HG02763 (cell line): ENCODE results near the gene SNX25.
"Not testable (repeated sequence)": the region's sequence is repeated elsewhere in the genome, so short reads cannot be mapped to it uniquely, and the experiment has no call there.

ENCODE experiments used
- ATAC-seq: cut with Tn5 transposase; IDR thresholded peaks from one replicate; pipeline ENCODE4 v1.9.1; 2021; ENCODE audit warnings: mild to moderate bottlenecking, moderate library complexity; ENCODE audit not compliant: unreplicated experiment

SNX25 gene

DNA sequence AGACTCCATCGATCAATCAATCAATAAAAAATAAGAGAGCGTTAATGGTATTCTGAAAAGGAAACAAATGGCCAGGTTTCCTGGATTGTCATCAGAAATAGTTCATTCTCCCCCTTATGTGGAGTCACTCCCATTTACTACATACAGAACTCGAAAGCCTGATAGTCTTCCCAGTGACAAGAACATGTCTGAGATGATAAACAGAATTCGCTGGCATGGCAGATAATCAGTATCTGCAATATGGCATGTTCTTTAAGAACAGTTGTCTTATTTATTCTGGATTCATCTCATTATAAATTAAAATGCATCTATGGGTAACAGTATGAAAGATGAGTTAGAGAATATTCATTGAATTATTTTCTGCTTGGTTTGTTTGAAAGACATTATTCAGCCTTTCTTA lies 124.9 kb downstream of the SNX25 start:
- no peak for ATAC-seq

DNA sequence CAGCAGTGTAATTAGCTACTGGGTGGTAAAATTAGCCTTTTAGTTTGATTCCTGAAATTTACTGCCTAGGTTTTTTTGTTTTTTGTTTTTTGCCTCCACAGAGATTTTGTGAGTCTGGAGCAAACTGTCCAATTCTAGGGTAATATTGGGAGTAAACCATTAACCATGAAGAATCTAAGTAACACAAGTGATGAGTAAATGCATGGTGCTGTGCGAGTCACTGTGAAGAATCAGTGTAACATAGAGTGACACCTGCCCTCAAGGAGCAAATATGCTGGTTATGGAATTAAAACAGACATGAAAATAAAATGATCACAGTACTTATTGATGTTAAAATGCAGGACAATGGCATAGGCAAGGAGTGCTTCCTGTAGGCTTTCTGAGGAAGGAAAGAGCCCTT lies 126.2 kb downstream of the SNX25 start:
- ATAC-seq = no peak

DNA sequence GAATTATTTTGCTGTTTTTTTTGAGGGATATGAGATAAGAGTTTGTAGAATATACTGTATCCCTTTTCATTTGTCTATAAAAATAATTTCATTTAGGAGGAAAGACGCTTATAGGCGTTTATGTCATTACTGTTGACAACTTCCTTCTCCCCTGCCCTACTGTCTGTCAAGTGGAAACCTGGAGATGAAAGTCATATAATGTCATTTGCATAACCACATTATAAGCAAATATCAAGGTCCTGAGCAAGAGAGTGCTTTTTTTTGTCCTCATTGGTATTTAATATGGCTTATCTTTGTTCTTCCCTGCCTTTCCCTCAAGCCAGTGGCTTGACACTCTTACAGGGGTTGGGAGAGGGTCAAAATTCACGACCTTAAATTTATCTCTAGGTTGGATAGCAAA lies 130.5 kb downstream of the SNX25 start:
- ATAC-seq = no peak

DNA sequence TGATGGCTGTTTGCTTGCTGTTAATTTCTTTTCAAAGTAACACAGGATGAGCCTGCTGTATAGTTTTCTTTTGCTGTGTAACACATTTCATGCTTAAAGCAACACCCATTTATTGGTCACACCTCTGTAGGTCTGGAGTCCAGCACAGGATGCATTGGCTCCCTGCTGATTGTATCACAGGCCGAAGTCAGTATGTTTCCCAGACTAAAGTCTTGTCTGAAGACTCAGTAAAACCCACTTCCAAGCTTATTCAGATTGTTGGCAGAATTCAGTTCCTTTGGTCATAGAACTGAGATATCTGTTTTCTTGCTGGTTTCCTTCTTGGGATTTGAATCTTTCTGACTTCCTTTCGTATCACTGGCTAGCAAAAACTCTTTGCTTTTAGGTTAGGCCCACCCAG lies 132.0 kb downstream of the SNX25 start:
- no peak for ATAC-seq

DNA sequence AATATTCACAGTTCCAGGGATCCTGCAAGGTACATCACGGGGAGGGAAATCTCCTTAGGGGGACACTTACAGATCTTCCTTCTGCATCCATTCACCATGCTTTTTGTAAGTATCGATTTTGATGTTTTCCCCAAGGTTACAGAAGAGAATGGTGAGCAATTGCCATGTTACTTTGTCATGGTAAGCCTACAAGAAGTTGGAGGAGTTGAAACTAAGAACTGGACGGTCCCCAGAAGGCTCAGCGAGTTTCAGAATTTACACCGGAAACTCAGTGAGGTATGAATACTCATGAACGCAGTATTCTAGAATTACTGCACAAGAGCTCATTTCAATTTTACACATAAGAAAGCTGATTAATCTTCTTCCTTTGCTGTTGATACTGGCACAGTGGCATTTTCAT lies 132.4 kb downstream of the SNX25 start:
- peak; percentile 57 for ATAC-seq

DNA sequence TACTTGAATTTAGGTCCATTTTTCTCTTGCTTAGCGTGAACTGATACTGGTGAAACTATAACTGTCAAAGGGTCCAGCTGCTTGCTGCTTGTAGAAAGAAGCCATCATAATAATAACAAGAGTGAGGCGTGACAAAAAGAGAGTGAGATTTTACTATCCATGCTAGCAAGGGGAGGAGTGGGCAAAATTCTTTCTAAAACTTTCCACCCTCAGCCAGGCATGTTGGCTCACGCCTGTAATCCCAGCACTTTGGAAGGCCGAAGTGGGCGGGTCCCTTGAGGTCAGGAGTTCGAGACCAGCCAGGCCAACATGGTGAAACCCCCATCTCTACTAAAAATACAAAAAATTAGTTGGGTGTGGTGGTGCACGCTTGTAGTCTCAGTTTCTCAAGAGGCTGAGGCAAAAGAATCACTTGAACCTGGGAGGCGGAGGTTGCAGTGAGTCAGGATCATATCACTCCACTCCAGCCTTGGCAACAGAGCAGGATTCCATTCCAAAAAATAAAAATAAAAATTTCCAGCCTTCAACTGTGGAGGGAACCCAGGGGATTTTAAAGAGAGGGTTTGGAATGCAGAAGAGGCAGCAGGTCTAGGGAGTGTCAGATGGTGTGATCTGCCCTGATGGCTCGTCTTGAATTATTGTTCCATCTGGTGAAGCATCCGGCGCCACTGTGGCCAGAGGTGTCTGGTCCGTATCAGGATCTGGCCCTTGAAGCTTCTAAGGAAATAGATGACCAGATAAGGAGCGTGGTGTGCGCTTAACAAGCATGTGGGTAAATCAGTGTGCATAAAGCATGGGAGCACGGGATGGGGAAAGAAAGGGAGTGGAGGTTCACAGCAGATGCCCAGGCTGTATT lies 134.6 kb downstream of the SNX25 start:
- ATAC-seq = no peak

DNA sequence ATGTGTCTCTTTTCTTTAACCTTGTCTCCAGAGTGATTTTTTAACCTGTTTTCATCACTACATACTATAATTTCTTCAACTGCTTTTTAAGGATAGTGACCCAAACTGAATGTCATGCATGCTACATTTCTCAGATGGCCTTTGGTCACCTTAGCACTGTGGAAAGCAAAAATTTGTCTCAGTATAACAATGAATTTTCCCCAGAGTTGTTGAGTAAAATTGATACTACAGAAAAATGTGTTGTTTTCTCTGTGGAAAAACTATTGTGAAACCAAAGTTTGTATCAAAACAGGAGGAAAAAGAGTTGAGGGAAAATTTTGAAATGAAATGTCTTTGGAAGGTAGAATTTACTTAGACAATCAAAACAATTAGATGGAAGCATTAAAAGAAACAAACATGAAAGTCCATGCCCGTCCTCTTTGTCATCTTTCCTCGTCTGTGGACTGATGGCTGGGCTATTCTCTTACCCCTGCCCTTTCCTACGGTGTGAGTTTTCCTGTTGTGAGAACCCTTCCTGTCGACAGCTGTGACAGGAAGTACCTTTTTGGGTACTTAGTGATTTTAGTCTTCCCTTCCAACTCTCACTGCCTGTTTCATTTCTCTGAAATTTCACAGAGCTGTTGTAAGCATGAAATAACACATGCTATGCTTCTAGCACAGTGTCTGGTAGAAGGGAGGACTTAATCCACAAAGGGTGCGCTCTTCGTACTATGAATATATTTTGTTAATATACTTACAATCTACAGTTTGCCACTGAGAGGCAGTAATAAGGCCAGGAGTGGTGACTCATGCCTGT lies 135.5 kb downstream of the SNX25 start:
- ATAC-seq = peak; percentile 59

DNA sequence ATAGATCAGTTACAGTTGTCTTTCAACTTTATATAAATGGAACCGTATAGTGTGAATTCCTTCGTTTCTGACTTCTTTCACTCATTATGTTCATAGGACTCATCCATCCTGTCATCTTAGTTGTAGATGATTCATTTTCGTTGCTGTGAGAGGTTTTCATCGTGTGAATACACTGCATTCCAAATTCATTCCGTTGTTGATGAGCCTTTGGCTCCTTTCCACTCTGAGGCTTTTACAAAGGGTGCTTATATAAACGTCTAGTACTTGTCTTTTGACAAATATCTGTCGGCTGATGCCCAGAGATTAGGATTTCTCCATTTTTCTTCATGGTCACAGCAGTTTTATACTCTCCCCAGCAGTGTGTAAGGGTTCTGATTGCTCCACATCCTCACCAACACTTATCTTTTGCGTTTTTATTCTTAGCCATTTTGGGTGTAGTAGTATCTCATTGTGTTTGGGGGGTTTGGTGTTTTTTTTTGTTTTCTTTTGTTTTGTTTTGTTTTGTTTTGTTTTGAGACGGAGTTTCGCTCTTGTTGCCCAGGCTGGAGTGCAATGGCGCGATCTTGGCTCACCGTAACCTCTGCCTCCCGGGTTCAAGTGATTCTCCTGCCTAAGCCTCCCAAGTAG lies 137.7 kb downstream of the SNX25 start:
- ATAC-seq = no peak

DNA sequence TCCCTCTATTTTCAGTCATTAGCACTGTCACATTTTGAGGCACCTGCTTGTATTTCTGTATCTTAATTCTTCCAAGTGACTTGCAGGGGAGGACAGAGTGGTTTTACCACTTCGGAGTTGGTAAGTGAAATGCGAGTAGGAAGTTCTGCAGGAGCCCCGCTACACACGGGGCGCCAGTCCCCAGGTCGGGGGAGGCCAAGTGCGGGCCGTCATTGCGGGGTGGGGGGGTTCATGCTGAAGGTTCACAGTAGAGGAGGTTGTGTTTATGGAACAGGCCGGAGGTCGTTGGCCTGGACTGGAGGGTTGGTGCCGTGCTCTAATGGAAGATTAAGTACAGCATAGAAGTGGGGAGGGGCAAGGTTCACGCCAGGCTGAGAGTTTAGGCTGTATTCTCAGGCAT lies 142.3 kb downstream of the SNX25 start:
- no peak for ATAC-seq

DNA sequence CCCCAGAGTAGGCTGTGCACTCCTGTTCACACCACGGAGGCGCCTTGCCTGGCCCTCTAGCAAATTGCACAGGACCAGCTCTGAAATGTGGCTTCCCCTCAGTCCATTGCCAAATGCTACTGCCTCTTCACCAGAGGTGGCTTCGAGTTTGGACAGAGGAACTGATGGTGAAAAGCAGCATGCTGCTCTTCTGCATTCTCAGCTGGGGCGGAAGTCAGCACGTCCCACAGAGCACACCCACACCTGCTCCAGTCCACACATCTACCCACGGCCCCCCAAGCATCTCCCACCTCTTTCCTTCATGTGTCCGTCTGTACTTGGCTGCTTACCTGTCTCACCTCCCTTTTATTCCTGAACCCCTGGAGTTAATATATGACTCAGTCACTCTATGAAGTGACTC lies 142.8 kb downstream of the SNX25 start:
- ATAC-seq = no peak

DNA sequence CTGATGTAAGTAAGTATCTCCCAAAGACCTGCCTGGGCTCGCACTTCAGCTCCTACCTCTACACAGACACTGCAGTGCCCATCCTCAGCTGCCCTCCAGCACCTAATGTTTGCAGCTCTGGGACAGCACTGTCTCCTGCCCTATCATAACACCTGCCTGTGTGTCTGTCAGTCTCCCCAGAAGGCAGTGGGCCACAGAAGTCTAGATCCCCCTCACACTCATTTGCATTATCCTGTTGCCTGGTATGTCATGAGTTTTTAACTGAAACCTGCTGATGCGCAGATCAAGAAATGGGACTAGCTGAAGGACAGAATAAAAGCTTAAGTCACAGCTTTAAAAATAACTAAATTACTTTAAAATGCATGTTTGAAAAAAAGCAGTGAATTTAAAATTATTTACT lies 143.3 kb downstream of the SNX25 start:
- no peak for ATAC-seq

DNA sequence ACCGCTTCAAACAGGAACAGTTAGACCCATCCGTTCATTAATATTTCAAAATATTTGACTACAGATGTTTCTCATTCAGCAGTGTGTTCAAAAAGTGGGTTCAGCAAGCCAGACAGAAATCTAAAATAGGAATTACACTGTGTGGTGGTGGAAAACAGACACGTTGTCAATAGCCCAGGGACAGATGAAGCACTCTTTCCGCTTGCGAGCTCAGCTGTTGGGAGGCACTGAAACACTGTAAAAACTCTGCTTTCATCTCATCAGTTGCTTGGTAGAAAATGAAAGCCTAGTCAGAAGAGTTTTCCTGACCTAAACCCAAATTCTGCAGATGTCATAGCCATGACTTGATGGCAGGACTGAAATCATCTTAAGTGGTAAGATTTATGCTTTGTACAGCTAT lies 147.8 kb downstream of the SNX25 start:
- no peak for ATAC-seq

DNA sequence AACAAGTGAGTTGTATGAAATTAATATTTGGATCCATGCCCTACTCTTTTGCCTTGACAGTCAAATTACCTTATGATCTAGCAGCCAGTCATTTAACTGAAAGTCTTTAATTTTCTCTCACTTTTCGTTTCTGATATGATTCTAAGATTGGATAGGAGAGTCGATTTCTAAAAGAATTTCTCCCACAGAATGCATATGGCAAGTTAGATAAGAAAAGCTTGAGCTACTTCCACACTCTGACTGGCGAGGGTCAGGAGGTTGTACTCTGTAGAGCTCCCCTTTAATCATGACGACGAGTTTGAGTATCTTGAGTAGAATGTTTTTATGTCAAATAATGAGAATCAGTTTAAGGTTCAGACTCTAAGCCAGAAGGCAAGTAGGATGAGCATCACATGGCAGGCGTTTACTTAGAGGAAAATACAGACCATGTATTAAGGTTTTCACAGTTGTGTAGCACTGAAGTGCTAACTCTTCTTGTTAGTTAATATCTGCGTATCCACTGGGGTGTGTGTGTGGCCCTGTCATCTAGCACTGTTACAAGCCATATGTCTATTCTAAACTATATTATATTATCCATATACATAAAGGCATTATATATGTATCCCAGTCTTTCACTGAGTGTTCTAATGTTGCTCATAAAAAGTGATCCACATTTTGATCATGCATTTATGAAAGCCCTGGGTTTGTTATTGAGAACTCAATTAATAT lies 148.5 kb downstream of the SNX25 start:
- no peak for ATAC-seq

DNA sequence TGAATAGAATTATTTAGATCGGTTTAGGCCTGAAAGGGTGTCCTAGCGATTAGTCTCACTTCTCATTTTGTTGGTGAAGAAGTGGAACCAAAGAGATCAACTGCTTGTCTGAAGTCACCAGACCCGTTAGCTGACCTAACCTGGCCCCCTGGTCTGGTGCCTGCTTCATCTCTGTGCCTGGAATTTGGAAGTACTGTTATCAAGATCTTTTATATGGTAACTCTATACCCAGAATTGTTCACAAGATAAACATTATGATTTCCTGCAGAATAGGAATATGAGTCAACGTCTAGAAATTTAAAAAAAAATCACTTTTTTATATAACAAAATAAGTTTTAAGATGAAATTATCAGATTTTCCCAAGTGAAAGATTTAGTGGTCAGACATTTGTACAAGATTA lies 149.1 kb downstream of the SNX25 start:
- ATAC-seq = no peak

DNA sequence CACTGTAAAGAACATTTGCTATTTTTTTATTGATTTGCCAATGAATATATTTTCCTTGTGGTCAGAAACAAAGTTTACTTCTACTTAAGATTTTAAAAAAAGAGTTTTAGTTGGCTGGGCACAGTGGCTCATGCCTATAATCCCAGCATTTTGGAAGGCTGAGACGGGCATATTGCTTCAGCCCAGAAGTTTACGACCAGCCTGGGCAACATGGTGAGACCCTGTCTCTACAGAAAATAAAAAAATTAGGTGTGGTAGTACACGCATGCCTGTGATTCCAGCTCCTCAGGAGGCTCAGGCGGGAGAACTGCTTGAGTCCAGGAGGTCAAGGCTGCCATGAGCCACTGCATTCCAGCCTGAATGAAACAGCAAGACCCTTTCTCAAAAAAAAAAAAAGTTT lies 149.6 kb downstream of the SNX25 start:
- no peak for ATAC-seq

DNA sequence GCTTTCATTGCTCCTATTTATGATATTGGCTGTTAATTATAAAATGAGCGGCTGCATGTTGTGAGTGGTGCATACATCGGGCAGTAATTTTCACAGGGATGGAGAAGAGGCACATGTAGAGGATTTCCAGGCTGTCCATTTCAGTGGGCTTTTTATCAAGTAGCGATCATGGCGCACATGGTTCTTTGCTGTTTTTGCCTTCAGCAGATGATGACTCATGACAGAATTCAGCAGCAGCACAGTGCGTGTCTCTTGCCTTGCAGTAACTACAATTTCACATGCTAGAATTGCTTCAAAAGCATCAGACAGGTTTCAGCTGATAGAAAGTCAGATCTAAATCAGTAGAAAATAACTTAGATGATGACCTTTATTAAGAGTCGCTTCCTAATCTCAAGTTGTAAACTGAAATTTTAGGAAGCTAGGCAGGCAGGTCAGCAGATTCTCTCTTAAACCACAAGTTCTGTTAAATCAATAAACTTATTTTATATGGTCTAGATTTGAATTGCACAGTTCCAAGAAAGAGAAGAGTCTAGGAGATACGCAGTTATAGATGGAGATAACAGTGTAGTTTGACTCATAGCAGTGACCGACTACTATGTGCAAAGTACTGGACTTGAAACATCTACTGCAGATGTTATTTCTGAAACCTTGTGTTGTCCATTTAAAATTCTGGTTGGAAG lies 150.5 kb downstream of the SNX25 start:
- no peak for ATAC-seq

DNA sequence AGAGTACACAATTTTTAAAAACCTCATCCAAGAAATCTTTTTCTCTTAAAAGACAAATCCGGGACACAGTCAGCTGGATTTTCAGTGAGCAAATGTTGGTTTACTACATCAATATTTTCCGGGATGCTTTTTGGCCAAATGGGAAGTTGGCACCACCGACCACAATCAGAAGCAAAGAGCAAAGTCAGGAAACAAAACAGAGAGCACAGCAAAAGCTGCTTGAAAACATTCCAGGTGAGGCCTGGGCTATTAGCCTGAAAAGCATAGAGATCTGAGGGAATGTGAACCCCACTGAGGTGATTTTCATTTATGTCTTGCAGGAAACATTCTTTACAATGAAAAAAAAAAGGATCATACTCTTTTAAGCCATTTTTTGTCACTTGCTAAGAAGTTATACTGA lies 152.5 kb downstream of the SNX25 start:
- ATAC-seq = no peak

DNA sequence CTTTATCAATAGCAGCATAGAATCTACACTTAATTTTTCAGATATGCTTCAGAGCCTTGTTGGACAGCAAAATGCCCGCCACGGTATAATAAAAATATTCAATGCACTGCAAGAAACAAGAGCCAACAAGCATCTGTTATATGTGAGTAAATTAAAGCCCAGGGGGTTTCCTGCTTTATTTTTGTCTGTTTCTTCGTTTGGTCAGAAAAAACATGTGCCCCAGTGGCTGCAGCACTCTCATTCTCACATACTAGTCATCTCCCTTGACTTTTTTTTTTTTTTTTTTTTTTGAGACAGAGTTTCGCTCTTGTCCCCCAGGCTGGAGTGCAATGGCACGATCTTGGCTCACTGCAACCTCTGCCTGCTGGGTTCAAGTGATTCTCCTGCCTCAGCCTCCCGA lies 153.2 kb downstream of the SNX25 start:
- not testable (repeated sequence) for ATAC-seq

DNA sequence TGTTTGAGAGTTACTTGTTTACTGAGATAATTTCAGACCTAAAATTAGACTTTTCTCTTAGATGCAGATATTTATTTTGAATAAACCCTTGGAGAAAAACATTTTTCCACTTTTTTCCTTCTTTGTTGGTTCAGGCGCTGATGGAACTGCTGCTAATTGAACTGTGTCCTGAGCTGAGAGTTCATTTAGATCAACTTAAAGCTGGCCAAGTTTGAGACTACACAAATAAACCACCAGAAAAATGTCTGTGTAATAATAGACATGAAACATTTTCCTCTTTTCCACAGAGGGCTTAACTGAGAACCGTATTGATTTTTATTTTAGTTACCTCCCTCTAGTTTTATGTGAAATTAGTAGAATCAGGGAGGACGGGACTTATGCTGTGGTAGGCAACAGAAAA lies 153.9 kb downstream of the SNX25 start:
- no peak for ATAC-seq

DNA sequence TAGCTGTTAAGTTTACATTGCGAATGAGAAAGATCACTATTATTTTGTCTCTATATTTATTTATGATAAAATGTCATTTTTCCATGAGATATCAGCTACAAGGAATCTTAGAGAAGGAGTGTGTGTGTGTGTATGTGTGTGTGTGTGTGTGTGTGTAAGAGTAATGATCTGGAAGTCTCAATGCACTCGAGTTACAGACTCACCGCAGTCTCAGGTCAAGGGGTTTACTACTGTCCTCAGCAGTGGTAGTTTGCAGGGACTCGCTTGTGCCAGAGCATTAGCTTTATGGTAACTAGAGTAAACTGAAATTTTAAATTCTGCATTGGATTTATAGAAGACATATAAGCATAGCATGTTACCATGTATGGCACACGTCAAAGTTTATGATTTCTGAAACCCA lies 155.5 kb downstream of the SNX25 start:
- no peak for ATAC-seq

DNA sequence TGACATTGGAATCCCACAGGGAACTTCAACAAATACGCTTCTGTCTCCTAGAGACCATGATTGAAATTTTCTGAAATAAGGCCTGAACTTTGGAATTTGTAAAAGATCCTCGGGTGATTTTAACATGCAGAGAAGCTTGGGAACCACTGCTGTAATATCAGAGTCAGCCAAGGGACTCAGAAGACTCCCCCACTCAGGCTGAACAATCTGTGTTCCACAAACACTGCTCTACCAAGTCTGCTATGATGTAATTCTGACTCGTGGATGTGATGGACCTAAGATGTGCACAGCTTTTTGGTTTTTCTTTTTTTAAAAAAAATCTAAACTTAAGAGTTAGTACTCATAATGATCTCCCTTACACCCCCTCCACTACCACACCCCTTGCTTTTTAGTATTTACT lies 160.3 kb downstream of the SNX25 start:
- ATAC-seq = no peak
